H1 (cell line): Measurements from ENCODE around the gene OR8G5. TPM values are rescaled to one million over a fixed set of nuclear protein-coding genes. Genes with fewer than 3 reads are reported as not detected.

ENCODE experiments used
- CTCF ChIA-PET: fragments of 300-600 bp; sonication (Branson Sonifier 250); formaldehyde crosslinking; loops from one replicate; lab custom pipeline; 2021; ENCODE audit not compliant: partially characterized antibody; lab: Charles Lee
- POLR2A ChIA-PET: fragments of 300-600 bp; sonication (Branson Sonifier 250); formaldehyde crosslinking; loops from one replicate; lab custom pipeline; 2021; ENCODE audit warnings: inconsistent platforms; ENCODE audit not compliant: partially characterized antibody; lab: Charles Lee
- DNase-seq, 2 experiments: peaks; one replicate each; pipeline versions ENCODE4 v3.0.0 to v3.0.0-alpha.2; 2010 to 2022; ENCODE audit warnings: low spot score in 2 of 2, low read depth in 1 of 2, mixed read lengths in 1 of 2
- FAIRE-seq: peaks from 2 replicates; lab custom pipeline; 2011; peaks lifted over from hg19 to GRCh38; lab: Jason Lieb, UNC
- H2AFZ ChIP-seq: 2 replicates; pipeline ENCODE4 v1.8.1; 2012; ENCODE audit warnings: low read length, inconsistent platforms
- H2AK5ac ChIP-seq: 2 replicates; pipeline ENCODE4 v1.6.1; 2013; ENCODE audit warnings: low read depth, low read length
- H2BK120ac ChIP-seq: replicated peaks from 2 replicates; pipeline ENCODE3; 2013; ENCODE audit warnings: low read depth, low read length, inconsistent platforms
- H2BK12ac ChIP-seq: 2 replicates; pipeline ENCODE4 v1.6.1; 2013; ENCODE audit warnings: low read depth, low read length
- H2BK15ac ChIP-seq: 2 replicates; pipeline ENCODE4 v1.6.1; 2013; ENCODE audit warnings: low read length
- H2BK20ac ChIP-seq: 2 replicates; pipeline ENCODE4 v1.6.1; 2013; ENCODE audit warnings: low read length
- H2BK5ac ChIP-seq: 2 replicates; pipeline ENCODE4 v1.6.1; 2013; ENCODE audit warnings: low read depth, low read length
- H3K14ac ChIP-seq: 2 replicates; pipeline ENCODE4 v1.6.1; 2013; ENCODE audit warnings: inconsistent platforms; ENCODE audit not compliant: insufficient read length
- H3K18ac ChIP-seq: 2 replicates; pipeline ENCODE4 v1.6.1; 2013; ENCODE audit warnings: low read length; ENCODE audit errors: extremely low read depth
- H3K23ac ChIP-seq: 2 replicates; pipeline ENCODE4 v1.6.1; 2013; ENCODE audit warnings: inconsistent platforms; ENCODE audit not compliant: insufficient read length
- H3K23me2 ChIP-seq: 2 replicates; pipeline ENCODE4 v1.6.1; 2013; ENCODE audit warnings: low read depth, low read length
- H3K27ac ChIP-seq: 2 replicates; pipeline ENCODE4 v1.6.1; 2011; ENCODE audit warnings: low read depth, low read length, inconsistent platforms
- H3K27me3 ChIP-seq, 4 experiments: replicated peaks in 1 of 4; 1 replicate in 1 of 4; 2 replicates in 3 of 4; pipeline versions ENCODE4 v1.6.1 to v1.8.1; 2011 to 2013; ENCODE audit warnings: low read length in 3 of 4, mild to moderate bottlenecking in 3 of 4, inconsistent platforms in 2 of 4, mixed read lengths in 2 of 4, moderate library complexity in 1 of 4; ENCODE audit not compliant: control insufficient read depth in 3 of 4, insufficient read depth in 3 of 4; ENCODE audit errors: extremely low read depth in 1 of 4
- H3K36me3 ChIP-seq, 4 experiments: 2 replicates each; pipeline versions ENCODE4 v1.6.1 to v1.8.1; 2011 to 2013; ENCODE audit warnings: mild to moderate bottlenecking in 4 of 4, low read length in 3 of 4, moderate library complexity in 2 of 4, control low read depth in 1 of 4, inconsistent platforms in 1 of 4; ENCODE audit not compliant: insufficient read depth in 4 of 4, control insufficient read depth in 2 of 4
- H3K4ac ChIP-seq: replicated peaks from 2 replicates; pipeline ENCODE3; 2013; ENCODE audit warnings: low read length, low read depth, mixed read lengths, inconsistent platforms; ENCODE audit not compliant: insufficient read length
- H3K4me1 ChIP-seq, 4 experiments: replicated peaks in 1 of 4; 1 replicate in 1 of 4; 2 replicates in 3 of 4; pipeline versions ENCODE4 v1.6.1 to v1.8.1; 2011 to 2013; ENCODE audit warnings: low read length in 3 of 4, inconsistent platforms in 2 of 4, mixed read lengths in 1 of 4; ENCODE audit not compliant: insufficient read depth in 4 of 4, control insufficient read depth in 3 of 4
- H3K4me2 ChIP-seq, 2 experiments: 2 replicates each; pipeline versions ENCODE4 v1.6.1 to v1.8.1; 2011 to 2013; ENCODE audit warnings: low read depth in 2 of 2, low read length in 2 of 2, control low read depth in 1 of 2, inconsistent platforms in 1 of 2, mild to moderate bottlenecking in 1 of 2; ENCODE audit not compliant: insufficient read depth in 1 of 2
- H3K4me3 ChIP-seq, 4 experiments: fragments of 200-600, 300-600 bp in 1 of 4; sonication (generic), shearing (Covaris generic), sonication (Bioruptor Twin) in 1 of 4; 2 replicates each; pipeline versions ENCODE4 v1.5.1 to v1.8.1; 2011 to 2016; ENCODE audit warnings: low read length in 4 of 4, low read depth in 3 of 4, control low read depth in 2 of 4, inconsistent platforms in 2 of 4, mild to moderate bottlenecking in 2 of 4, mixed read lengths in 1 of 4, moderate library complexity in 1 of 4; ENCODE audit not compliant: insufficient read depth in 2 of 4; ENCODE audit errors: extremely low read depth in 1 of 4
- H3K56ac ChIP-seq: replicated peaks from 2 replicates; pipeline ENCODE3; 2013; ENCODE audit warnings: low read depth, mild to moderate bottlenecking, mixed read lengths, low read length, inconsistent platforms; ENCODE audit not compliant: insufficient read length
- H3K79me1 ChIP-seq: 2 replicates; pipeline ENCODE4 v1.6.1; 2013; ENCODE audit warnings: low read depth, low read length, control low read depth
- H3K79me2 ChIP-seq, 2 experiments: 2 replicates each; pipeline versions ENCODE4 v1.6.1 to v1.8.1; 2012 to 2013; ENCODE audit warnings: low read length in 2 of 2, mild to moderate bottlenecking in 2 of 2, inconsistent platforms in 1 of 2; ENCODE audit not compliant: insufficient read depth in 2 of 2, control insufficient read depth in 1 of 2
- H3K9ac ChIP-seq, 4 experiments: replicated peaks in 1 of 4; 1 replicate in 1 of 4; 2 replicates in 3 of 4; pipeline versions ENCODE4 v1.6.1 to v1.8.1; 2011 to 2013; ENCODE audit warnings: low read depth in 3 of 4, low read length in 3 of 4, control low read depth in 2 of 4, mild to moderate bottlenecking in 2 of 4, moderate library complexity in 2 of 4, inconsistent platforms in 1 of 4; ENCODE audit errors: extremely low read depth in 1 of 4
- H3K9me3 ChIP-seq, 2 experiments: 2 replicates each; pipeline versions ENCODE4 v1.6.1 to v1.8.1; 2012 to 2013; ENCODE audit warnings: mild to moderate bottlenecking in 2 of 2, moderate library complexity in 2 of 2, control low read depth in 1 of 2, inconsistent platforms in 1 of 2, low read depth in 1 of 2, low read length in 1 of 2, mixed read lengths in 1 of 2; ENCODE audit not compliant: insufficient read depth in 2 of 2
- H4K20me1 ChIP-seq, 2 experiments: replicated peaks in 1 of 2; 2 replicates each; pipeline versions ENCODE3 to v1.8.1; 2011 to 2013; ENCODE audit warnings: inconsistent platforms in 2 of 2, low read length in 2 of 2, mild to moderate bottlenecking in 1 of 2; ENCODE audit not compliant: insufficient read depth in 2 of 2, control insufficient read depth in 1 of 2
- H4K5ac ChIP-seq: 2 replicates; pipeline ENCODE4 v1.6.1; 2013; ENCODE audit warnings: low read length, low read depth, mixed read lengths, inconsistent platforms; ENCODE audit not compliant: insufficient read length
- H4K8ac ChIP-seq: 2 replicates; pipeline ENCODE4 v1.8.0; 2013; ENCODE audit warnings: mild to moderate bottlenecking, moderate library complexity, low read length, inconsistent platforms; ENCODE audit not compliant: insufficient read depth; ENCODE audit errors: extremely low read depth
- H4K91ac ChIP-seq: replicated peaks from 2 replicates; pipeline ENCODE3; 2013; ENCODE audit warnings: low read length, mixed read lengths, inconsistent platforms; ENCODE audit not compliant: insufficient read length
- ASH2L ChIP-seq: fragments of 200-600, 300-600 bp; sonication (generic); IDR thresholded peaks from one replicate; pipeline ENCODE4 v1.7.1; 2017; ENCODE audit warnings: low read length
- CBX8 ChIP-seq: fragments of 300-800, 300-1000 bp; sonication (generic); IDR thresholded peaks from 2 replicates; pipeline ENCODE4 v1.7.1; 2016; ENCODE audit warnings: low read depth, low read length, borderline replicate concordance
- EGR1 ChIP-seq: IDR thresholded peaks from 2 replicates; pipeline ENCODE4 v1.6.1; 2011; ENCODE audit warnings: low read depth, low read length, borderline replicate concordance
- EP300 ChIP-seq, 2 experiments: IDR thresholded peaks; 1 replicate in 1 of 2; 2 replicates in 1 of 2; pipeline ENCODE4 v1.6.1; 2011 to 2012; ENCODE audit warnings: low read depth in 2 of 2, low read length in 2 of 2, mild to moderate bottlenecking in 2 of 2, borderline replicate concordance in 1 of 2, inconsistent platforms in 1 of 2, moderate library complexity in 1 of 2
- FOSL1 ChIP-seq: IDR thresholded peaks from 2 replicates; pipeline ENCODE4 v1.6.1; 2011; ENCODE audit warnings: mild to moderate bottlenecking, low read depth, low read length, moderate library complexity; ENCODE audit not compliant: insufficient read depth
- GABPA ChIP-seq: IDR thresholded peaks from 2 replicates; pipeline ENCODE4 v1.6.1; 2011; ENCODE audit warnings: mild to moderate bottlenecking, low read length, moderate library complexity, borderline replicate concordance; ENCODE audit not compliant: insufficient read depth
- KDM1A ChIP-seq: fragments of 200-600, 300-600 bp; sonication (generic); IDR thresholded peaks from 2 replicates; pipeline ENCODE4 v1.7.1; 2016; ENCODE audit warnings: mild to moderate bottlenecking, low read length, borderline replicate concordance
- RFX5 ChIP-seq: IDR thresholded peaks from 2 replicates; pipeline ENCODE4 v1.6.1; 2011; ENCODE audit warnings: low read depth, low read length, improper control_type of control experiment, borderline replicate concordance
- RNF2 ChIP-seq: fragments of 200-900, 300-1000 bp; sonication (generic); IDR thresholded peaks from 2 replicates; pipeline ENCODE4 v1.7.1; 2016; ENCODE audit warnings: borderline replicate concordance, low read depth, mild to moderate bottlenecking, antibody characterized with exemption, low read length; ENCODE audit not compliant: poor library complexity, severe bottlenecking; ENCODE audit errors: missing control alignments
- SIX5 ChIP-seq: IDR thresholded peaks from 2 replicates; pipeline ENCODE4 v1.6.1; 2011; ENCODE audit warnings: mild to moderate bottlenecking, low read depth, low read length
- SUZ12 ChIP-seq: fragments of 200-600 bp; sonication (generic); IDR thresholded peaks from 2 replicates; pipeline ENCODE4 v1.6.1; 2012; ENCODE audit warnings: mild to moderate bottlenecking, inconsistent platforms, low read length, moderate library complexity, mixed read lengths
- TAF1 ChIP-seq: IDR thresholded peaks from 2 replicates; pipeline ENCODE4 v1.6.1; 2011; ENCODE audit warnings: mild to moderate bottlenecking, low read depth, low read length
- TBP ChIP-seq: IDR thresholded peaks from 2 replicates; pipeline ENCODE4 v1.6.1; 2011; ENCODE audit warnings: low read depth, low read length, improper control_type of control experiment
- TEAD4 ChIP-seq: IDR thresholded peaks from 2 replicates; pipeline ENCODE4 v1.6.1; 2012; ENCODE audit warnings: low read depth, low read length, inconsistent platforms, mixed read lengths
- WGBS, 2 experiments: shearing (Covaris generic) in 1 of 2; methylation state at CpG; one replicate each; pipeline versions ENCODE4 v1.1.6 to v1.1.7; 2013 to 2015; ENCODE audit warnings: low lambda C conversion rate in 2 of 2, mixed read lengths in 2 of 2, inconsistent platforms in 1 of 2, low coverage in 1 of 2, missing lambda C conversion rate in 1 of 2; ENCODE audit not compliant: insufficient replicate concordance in 2 of 2, insufficient coverage in 1 of 2, insufficient read length in 1 of 2; ENCODE audit errors: extremely low coverage in 1 of 2, missing lambda C conversion rate in 1 of 2; 5-methylcytosine and 5-hydroxymethylcytosine counted together
- polyA plus RNA-seq, 7 experiments: library from polyadenylated mRNA; depleted of rRNA in 3 of 7; stranded (reverse) in 5 of 7; unstranded in 2 of 7; fragments of >200 nt in 5 of 7; fragments of 200-250 nt in 2 of 7; gene quantifications; 1 replicate in 5 of 7; 2 replicates in 1 of 7; 4 replicates in 1 of 7; pipeline versions ENCODE4 v1.2.1 to v1.2.3, GENCODE V29; 2011 to 2013; ENCODE audit warnings: missing spikeins in 2 of 7, mixed read lengths in 2 of 7
- total RNA-seq: library from RNA; stranded (reverse); fragmentation: NEBNext Ultra II Directional; extraction: Animal tissue kit (Norgen Biotek cat#: 25700); gene quantifications from 2 replicates; pipeline ENCODE4 v1.2.1, GENCODE V29; 2021

Gene OR8G5
- total and polyA plus RNA-seq, 2 of the 8 experiments (the other 6 are each of a cell fraction or from before 2014, with no cell fraction given), result not detected

DNA sequence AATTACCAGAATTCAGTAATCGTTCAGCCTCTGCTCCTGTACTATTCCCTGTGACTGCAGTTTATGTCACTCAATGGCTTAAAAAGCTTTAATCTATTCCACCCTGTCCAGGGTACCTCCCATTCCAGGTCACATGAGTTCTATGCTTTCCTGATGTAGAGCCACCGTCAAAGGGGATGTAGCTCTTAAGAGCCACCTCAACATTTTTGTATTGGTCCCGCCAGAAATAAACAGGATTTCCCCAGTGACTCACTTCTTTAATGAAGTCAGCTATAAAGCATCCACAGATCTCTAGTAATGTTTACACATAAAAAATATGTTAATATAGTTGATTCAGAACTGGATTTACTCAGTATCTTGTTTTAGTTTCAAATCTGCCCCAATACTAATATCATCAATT is 58.9 kb downstream of the OR8G5 start:
- H4K20me1 ChIP-seq, result no peaks in the 10 kb centered on the region
- no peaks in the 10 kb centered on the region for H3K36me3 ChIP-seq
- H4K5ac ChIP-seq, result no peak overlapping the region
- H4K91ac ChIP-seq, result no peak overlapping the region
- H3K9ac ChIP-seq, result no peak overlapping the region
- H3K27me3 ChIP-seq, result no peaks in the 10 kb centered on the region
- no peak overlapping the region for H2BK12ac ChIP-seq
- no peak overlapping the region for H2BK15ac ChIP-seq
- DNase-seq (no peak), FAIRE-seq (no peak)
- H2BK120ac ChIP-seq, result no peak overlapping the region
- H3K4me3 ChIP-seq, result no peak overlapping the region
- no peak overlapping the region for H3K23ac ChIP-seq
- no peaks in the 10 kb centered on the region for H3K79me2 ChIP-seq
- no peak overlapping the region for H3K56ac ChIP-seq
- no peaks in the 10 kb centered on the region for H3K9me3 ChIP-seq
- H3K4ac ChIP-seq, result no peak overlapping the region
- H3K4me2 ChIP-seq, result no peak overlapping the region
- H3K27ac ChIP-seq, result no peak overlapping the region
- 91% methylated on average over 3 of the region's 3 CpGs; no CpG with 5 or more reads in 1 of the 2 experiments for WGBS, 2 experiments
- H3K79me1 ChIP-seq, result no peaks in the 10 kb centered on the region
- no peak overlapping the region for H3K18ac ChIP-seq
- no peak overlapping the region for H4K8ac ChIP-seq
- CTCF ChIA-PET, result no interaction called here
- no peak overlapping the region for H2AFZ ChIP-seq
- POLR2A ChIA-PET, result no interaction called here
- H3K23me2 ChIP-seq, result no peaks in the 10 kb centered on the region; the same call in 1 of the 2 replicates
- no peaks in the 10 kb centered on the region for H3K4me1 ChIP-seq
- H3K14ac ChIP-seq, result no peak overlapping the region
- no peak overlapping the region for H2BK20ac ChIP-seq
- H2BK5ac ChIP-seq, result no peak overlapping the region
- H2AK5ac ChIP-seq, result no peak overlapping the region
- TF ChIP-seq TEAD4 (no peak), RFX5 (no peak), EP300 (IDR thresholded peaks at IDR 0.05; ENCODE audit: borderline replicate concordance in 1 of 2, low read depth in 2 of 2, low read length in 2 of 2) (no peak), CBX8 (no peak), FOSL1 (no peak), SIX5 (no peak), RNF2 (no peak), SUZ12 (no peak), TBP (no peak), EGR1 (no peak), KDM1A (no peak), ASH2L (no peak), GABPA (no peak), TAF1 (no peak)
